Keratinocyte (primary cell): ENCODE measurements around the gene LMBR1L. TPM values are rescaled to one million over a fixed set of nuclear protein-coding genes. Genes with fewer than 3 reads are reported as not detected.
A peak's percentile ranks its signal among the peaks of the same experiment; 100 is the strongest.

Source experiments
- DNase-seq: peaks from one replicate; pipeline ENCODE4 v3.0.0-alpha.2; 2011; ENCODE audit warnings: low read depth, missing footprints, low spot score
- FAIRE-seq: peaks from 2 replicates; lab custom pipeline; 2011; peaks lifted over from hg19 to GRCh38; lab: Jason Lieb, UNC
- H2AFZ ChIP-seq: 2 replicates; pipeline ENCODE4 v1.6.0; 2012; ENCODE audit warnings: low read length, control low read depth, inconsistent platforms; ENCODE audit not compliant: control insufficient read depth
- H3K27ac ChIP-seq: 2 replicates; pipeline ENCODE4 v1.5.1; 2011; ENCODE audit warnings: low read length; ENCODE audit not compliant: control insufficient read depth, insufficient read depth
- H3K27me3 ChIP-seq: 3 replicates; pipeline ENCODE4 v1.6.0; 2011; ENCODE audit warnings: low read length; ENCODE audit not compliant: control insufficient read depth, insufficient read depth; ENCODE audit errors: extremely low read depth
- H3K36me3 ChIP-seq, 2 experiments: 2 replicates in 1 of 2; 3 replicates in 1 of 2; pipeline ENCODE4 v1.5.1; 2011; ENCODE audit warnings: low read length in 2 of 2, mild to moderate bottlenecking in 1 of 2; ENCODE audit not compliant: control insufficient read depth in 2 of 2, insufficient read depth in 2 of 2; ENCODE audit errors: extremely low read depth in 1 of 2
- H3K4me1 ChIP-seq: 3 replicates; pipeline ENCODE4 v1.5.1; 2011; ENCODE audit warnings: low read length; ENCODE audit not compliant: control insufficient read depth, insufficient read depth; ENCODE audit errors: extremely low read depth
- H3K4me2 ChIP-seq: 3 replicates; pipeline ENCODE4 v1.6.0; 2011; ENCODE audit warnings: low read depth, low read length; ENCODE audit not compliant: control insufficient read depth, insufficient read depth; ENCODE audit errors: extremely low read depth
- H3K4me3 ChIP-seq, 3 experiments: fragments of 200-600 bp in 1 of 3; sonication (generic) in 1 of 3; 2 replicates in 2 of 3; 3 replicates in 1 of 3; pipeline ENCODE4 v1.5.1; 2011 to 2016; ENCODE audit warnings: low read length in 3 of 3, mild to moderate bottlenecking in 3 of 3, control low read depth in 2 of 3, inconsistent platforms in 1 of 3, low read depth in 1 of 3, mixed read lengths in 1 of 3, mixed run types in 1 of 3, moderate library complexity in 1 of 3; ENCODE audit not compliant: control insufficient read depth in 2 of 3, insufficient read depth in 2 of 3; ENCODE audit errors: extremely low read depth in 1 of 3
- H3K79me2 ChIP-seq: 2 replicates; pipeline ENCODE4 v1.6.0; 2012; ENCODE audit warnings: low read length; ENCODE audit not compliant: control insufficient read depth, insufficient read depth
- H3K9ac ChIP-seq: 3 replicates; pipeline ENCODE4 v1.6.0; 2011; ENCODE audit warnings: low read length; ENCODE audit not compliant: control insufficient read depth, insufficient read depth; ENCODE audit errors: extremely low read depth
- H3K9me1 ChIP-seq: 3 replicates; pipeline ENCODE4 v1.6.0; 2011; ENCODE audit warnings: low read length; ENCODE audit not compliant: control insufficient read depth, insufficient read depth; ENCODE audit errors: extremely low read depth
- H3K9me3 ChIP-seq: 2 replicates; pipeline ENCODE4 v1.5.1; 2012; ENCODE audit warnings: low read depth, low read length; ENCODE audit not compliant: control insufficient read depth
- H4K20me1 ChIP-seq: 3 replicates; pipeline ENCODE4 v1.6.0; 2011; ENCODE audit warnings: low read length; ENCODE audit not compliant: control insufficient read depth, insufficient read depth; ENCODE audit errors: extremely low read depth
- EZH2 ChIP-seq: IDR thresholded peaks from one replicate; pipeline ENCODE4 v1.6.1; 2012; ENCODE audit warnings: inconsistent platforms, mild to moderate bottlenecking, low read length, moderate library complexity
- dilution Hi-C: fragments of 300-500 bp; cut with MboI; formaldehyde crosslinking; loops from one replicate; pipeline ENCODE4 v1.7.0; 2020; ENCODE audit warnings: low sequenced_read_pairs; ENCODE audit not compliant: extremely low pct_ligation_motif_present
- polyA plus RNA-seq, 5 experiments: library from polyadenylated mRNA; depleted of rRNA in 3 of 5; stranded (reverse) in 3 of 5; stranded (forward) in 1 of 5; unstranded in 1 of 5; fragments of >200 nt; gene quantifications; 1 replicate in 1 of 5; 2 replicates in 3 of 5; 3 replicates in 1 of 5; pipeline versions ENCODE4 v1.2.1 to v1.2.3, GENCODE V29; 2011 to 2012; ENCODE audit warnings: missing spikeins in 2 of 5, low read depth in 1 of 5, low replicate concordance in 1 of 5
- TF ChIP-seq, protein P1 (sequence below), 3 experiments: IDR thresholded peaks in 1 of 3; conservative IDR thresholded peaks in 1 of 3; optimal IDR thresholded peaks in 1 of 3; 2 replicates in 2 of 3; 3 replicates in 1 of 3; pipeline versions ENCODE3 to v1.5.1; 2011; ENCODE audit warnings: low read length in 3 of 3, mild to moderate bottlenecking in 3 of 3, moderate library complexity in 2 of 3, control low read depth in 1 of 3, inconsistent platforms in 1 of 3; ENCODE audit not compliant: insufficient read depth in 2 of 3; ENCODE audit errors: extremely low read depth in 1 of 3

LMBR1L gene
- polyA plus RNA-seq, 1 donor (not counting 4 experiments of a cell fraction or from before 2014, with no cell fraction given): 30.1 TPM

DNA sequence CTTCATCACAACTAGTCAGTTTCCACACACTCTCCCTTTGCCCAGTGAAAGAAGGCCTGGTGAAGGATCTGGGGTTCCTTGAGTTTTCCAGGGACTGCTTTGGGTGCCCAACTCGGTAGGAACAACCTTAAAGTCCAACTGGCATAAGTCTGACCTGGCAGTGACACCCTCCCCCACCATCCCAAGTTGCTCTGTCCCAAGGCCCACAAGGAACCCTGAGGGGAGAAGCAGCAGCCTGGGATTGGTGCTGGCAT is 51.7 kb downstream of the LMBR1L start:
- H2AFZ ChIP-seq: no peak overlapping the region
- no peaks in the 10 kb centered on the region for H3K27me3 ChIP-seq
- H3K9me3 ChIP-seq: no peaks in the 10 kb centered on the region
- peaks cover 29% of the 10 kb centered on the region for H4K20me1 ChIP-seq
- peaks cover 3% of the 10 kb centered on the region for H3K9me1 ChIP-seq
- dilution Hi-C loops: no loop called here
- H3K79me2 ChIP-seq: peaks cover 71% of the 10 kb centered on the region
- peak overlapping the region; percentile 94 for H3K27ac ChIP-seq
- DNase-seq (no peak), FAIRE-seq (no peak)
- H3K36me3 ChIP-seq: peaks cover 8 to 20% of the 10 kb centered on the region in 2 experiments
- no peak for TF ChIP-seq EZH2
- TF ChIP-seq, protein P1, sequence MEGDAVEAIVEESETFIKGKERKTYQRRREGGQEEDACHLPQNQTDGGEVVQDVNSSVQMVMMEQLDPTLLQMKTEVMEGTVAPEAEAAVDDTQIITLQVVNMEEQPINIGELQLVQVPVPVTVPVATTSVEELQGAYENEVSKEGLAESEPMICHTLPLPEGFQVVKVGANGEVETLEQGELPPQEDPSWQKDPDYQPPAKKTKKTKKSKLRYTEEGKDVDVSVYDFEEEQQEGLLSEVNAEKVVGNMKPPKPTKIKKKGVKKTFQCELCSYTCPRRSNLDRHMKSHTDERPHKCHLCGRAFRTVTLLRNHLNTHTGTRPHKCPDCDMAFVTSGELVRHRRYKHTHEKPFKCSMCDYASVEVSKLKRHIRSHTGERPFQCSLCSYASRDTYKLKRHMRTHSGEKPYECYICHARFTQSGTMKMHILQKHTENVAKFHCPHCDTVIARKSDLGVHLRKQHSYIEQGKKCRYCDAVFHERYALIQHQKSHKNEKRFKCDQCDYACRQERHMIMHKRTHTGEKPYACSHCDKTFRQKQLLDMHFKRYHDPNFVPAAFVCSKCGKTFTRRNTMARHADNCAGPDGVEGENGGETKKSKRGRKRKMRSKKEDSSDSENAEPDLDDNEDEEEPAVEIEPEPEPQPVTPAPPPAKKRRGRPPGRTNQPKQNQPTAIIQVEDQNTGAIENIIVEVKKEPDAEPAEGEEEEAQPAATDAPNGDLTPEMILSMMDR (optimal IDR thresholded peaks at IDR 0.05 in 1 of 3, IDR thresholded peaks at IDR 0.05 in 1 of 3, conservative IDR thresholded peaks at IDR 0.05 in 1 of 3; ENCODE audit: extremely low read depth in 1 of 3, insufficient read depth in 2 of 3, low read length in 3 of 3): no peak
- peak overlapping the region; percentile 84 for H3K4me2 ChIP-seq
- H3K4me1 ChIP-seq: peaks cover 28% of the 10 kb centered on the region
- peak overlapping the region; percentile 85 to 98 (median 87) for H3K4me3 ChIP-seq
- H3K9ac ChIP-seq: peak overlapping the region; percentile 97

DNA sequence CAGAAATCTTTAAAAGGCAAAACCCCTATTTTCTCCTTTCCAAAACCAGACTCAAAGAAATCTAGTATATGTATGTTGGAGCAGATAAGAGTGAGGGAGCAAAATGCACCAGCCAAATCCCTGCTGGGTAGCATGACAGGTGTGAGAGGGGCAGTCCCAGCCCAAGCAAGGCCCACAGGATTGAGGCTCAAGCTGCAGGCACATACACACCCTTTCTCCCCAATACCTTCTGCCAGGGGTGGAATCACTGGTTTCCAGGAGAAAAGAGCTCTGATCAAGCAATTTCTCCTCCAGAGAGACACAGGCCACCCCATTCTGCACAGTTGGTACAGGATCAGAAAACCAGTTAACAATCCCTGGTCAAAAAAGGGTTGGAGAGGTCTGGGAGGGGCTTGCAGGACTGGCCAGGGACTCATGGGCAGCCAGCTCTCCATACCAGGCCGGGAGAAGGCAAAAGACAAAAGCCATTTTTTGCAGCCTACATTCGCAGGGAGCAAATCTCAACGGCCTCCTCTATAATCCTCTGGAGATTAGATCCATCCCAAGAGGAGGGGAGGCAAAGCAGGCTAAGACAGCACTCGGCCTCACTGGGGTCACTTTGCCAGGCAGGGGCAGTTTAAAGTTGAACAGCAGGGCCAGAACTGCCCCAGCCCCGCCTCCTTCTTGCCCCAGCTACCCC is 52.1 kb downstream of the LMBR1L start:
- peaks cover 29% of the 10 kb centered on the region for H4K20me1 ChIP-seq
- H3K79me2 ChIP-seq: peaks cover 75% of the 10 kb centered on the region
- H3K4me3 ChIP-seq: peak overlapping the region; percentile 85 to 98 (median 87)
- peaks cover 12 to 25% of the 10 kb centered on the region in 2 experiments for H3K36me3 ChIP-seq
- peak overlapping the region; percentile 84 for H3K4me2 ChIP-seq
- peak overlapping the region; percentile 97 for H3K9ac ChIP-seq
- H3K9me1 ChIP-seq: peaks cover 3% of the 10 kb centered on the region
- FAIRE-seq (no peak), DNase-seq (no peak)
- H2AFZ ChIP-seq: no peak overlapping the region
- dilution Hi-C loops: no loop called here
- no peaks in the 10 kb centered on the region for H3K27me3 ChIP-seq
- peaks cover 28% of the 10 kb centered on the region for H3K4me1 ChIP-seq
- peak overlapping the region; percentile 94 for H3K27ac ChIP-seq
- no peak for TF ChIP-seq EZH2
- TF ChIP-seq, protein P1 (optimal IDR thresholded peaks at IDR 0.05 in 1 of 3, IDR thresholded peaks at IDR 0.05 in 1 of 3, conservative IDR thresholded peaks at IDR 0.05 in 1 of 3; ENCODE audit: extremely low read depth in 1 of 3, insufficient read depth in 2 of 3, low read length in 3 of 3): no peak
- no peaks in the 10 kb centered on the region for H3K9me3 ChIP-seq
